CD4-positive, alpha-beta T cell (primary cell): ENCODE results near the gene MSL3B.

Experiments
- ATAC-seq: fragments of 200-7000 bp; cut with Tn5 transposase; one replicate; pipeline ENCODE4 v1.10.0; 2022; ENCODE audit warnings: mild to moderate bottlenecking; ENCODE audit not compliant: poor library complexity
- CTCF ChIA-PET: fragments of 350-600 bp; sonication (Branson Sonifier 250); formaldehyde crosslinking; loops from one replicate; lab custom pipeline; 2021; ENCODE audit warnings: antibody characterized with exemption, inconsistent platforms; lab: Charles Lee
- POLR2A ChIA-PET: fragments of 350-600 bp; sonication (Branson Sonifier 250); formaldehyde crosslinking; loops from one replicate; lab custom pipeline; 2021; ENCODE audit warnings: antibody characterized with exemption, inconsistent platforms; lab: Charles Lee
- DNase-seq, 14 experiments: peaks; one replicate each; pipeline ENCODE4 v3.0.0-alpha.2; 2013 to 2020; ENCODE audit warnings: mixed read lengths in 2 of 14
- H3K27ac ChIP-seq, 2 donors: one replicate each; pipeline versions ENCODE4 v1.5.1 to v1.7.0; 2013; ENCODE audit warnings: low read length in 2 of 2, low read depth in 1 of 2, mild to moderate bottlenecking in 1 of 2
- H3K27me3 ChIP-seq, 2 experiments: 1 replicate in 1 of 2; 2 replicates in 1 of 2; pipeline versions ENCODE4 v1.6.1 to v1.7.0; 2013; ENCODE audit warnings: low read length in 2 of 2, control low read depth in 1 of 2, mild to moderate bottlenecking in 1 of 2, moderate library complexity in 1 of 2; ENCODE audit not compliant: insufficient read depth in 2 of 2, control insufficient read depth in 1 of 2
- H3K36me3 ChIP-seq: one replicate; pipeline ENCODE4 v1.6.1; 2013; ENCODE audit warnings: low read length, control low read depth; ENCODE audit not compliant: insufficient read depth
- H3K4me1 ChIP-seq: one replicate; pipeline ENCODE4 v1.6.1; 2013; ENCODE audit warnings: low read length, control low read depth; ENCODE audit not compliant: insufficient read depth
- H3K4me3 ChIP-seq: one replicate; pipeline ENCODE4 v1.5.1; 2013; ENCODE audit warnings: mild to moderate bottlenecking, low read length, moderate library complexity
- H3K9me3 ChIP-seq, 2 experiments: 1 replicate in 1 of 2; 2 replicates in 1 of 2; pipeline versions ENCODE4 v1.6.1 to v1.7.0; 2013; ENCODE audit warnings: low read length in 2 of 2, mild to moderate bottlenecking in 2 of 2, control low read depth in 1 of 2, moderate library complexity in 1 of 2; ENCODE audit not compliant: control insufficient read depth in 1 of 2, insufficient read depth in 1 of 2
- H3K27ac Mint-ChIP-seq: one replicate; pipeline ENCODE4 v1.8.0; 2020; ENCODE audit warnings: mixed read lengths
- H3K27me3 Mint-ChIP-seq: one replicate; pipeline ENCODE4 v1.8.0; 2021; ENCODE audit warnings: mixed read lengths
- H3K36me3 Mint-ChIP-seq: one replicate; pipeline ENCODE4 v1.8.0; 2021; ENCODE audit warnings: low read depth, mixed read lengths
- H3K4me1 Mint-ChIP-seq: one replicate; pipeline ENCODE4 v1.8.0; 2021; ENCODE audit warnings: low read depth, mixed read lengths
- H3K4me3 Mint-ChIP-seq: one replicate; pipeline ENCODE4 v1.8.0; 2020; ENCODE audit warnings: mild to moderate bottlenecking, mixed read lengths
- H3K9me3 Mint-ChIP-seq: one replicate; pipeline ENCODE4 v1.8.0; 2020; ENCODE audit warnings: mixed read lengths
- CTCF ChIP-seq: fragments of 200-600 bp; IDR thresholded peaks from one replicate; pipeline ENCODE4 v1.8.0; 2022; ENCODE audit warnings: antibody characterized with exemption, mild to moderate bottlenecking
- intact Hi-C, 2 experiments: fragments of 100-400 bp; cut with DNase I in 1 of 2; cut with micrococcal nuclease in 1 of 2; formaldehyde crosslinking; loops; one replicate each; pipeline versions ENCODE4 v1.15.1 to v1.9.0; 2023 to 2025; cut with DNase I, micrococcal nuclease

Gene MSL3B

GRCh38 chr2:233854241-233854981, 13.8 kb downstream of the MSL3B start, which contains the start of gene HJURP:
Gene HJURP, minus strand, starts transcription at chr2:233854535. Its CDS starts 35 bp downstream, at chr2:233854500.
- Histone ChIP-seq H3K9me3 (no peaks in the 10 kb centered on the region), H3K4me3 (peak within 1 kb of the TSS; percentile 83), H3K36me3 (no peaks in the 10 kb centered on the region), H3K27ac (no peak within 1 kb of the TSS), H3K4me1 (peaks cover 21% of the 10 kb centered on the region), H3K27me3 (peaks cover 4 to 9% of the 10 kb centered on the region in 2 experiments)
- H3K9me3 Mint-ChIP-seq, result no peaks in the 10 kb centered on the region
- peak within 1 kb of the TSS; percentile 88 for H3K4me3 Mint-ChIP-seq
- no peaks in the 10 kb centered on the region for H3K36me3 Mint-ChIP-seq
- CTCF ChIA-PET, result interaction anchor here (0.6 kb wide), 1 partner anchor 572 kb away, joined by 3 read pairs; no protein-coding TSS in a partner anchor
- POLR2A ChIA-PET, result interaction anchor here (1.8 kb wide), 1 partner anchor 13 kb away, joined by 5 read pairs; no protein-coding TSS in a partner anchor
- DNase-seq (peak; percentile 76 to 96 (median 82)), ATAC-seq (peak; percentile 97)
- H3K4me1 Mint-ChIP-seq, result peaks cover 32% of the 10 kb centered on the region
- peak within 1 kb of the TSS; percentile 21 for H3K27ac Mint-ChIP-seq
- peaks cover 16% of the 10 kb centered on the region for H3K27me3 Mint-ChIP-seq
- no peak for TF ChIP-seq CTCF
- intact Hi-C loops, result loop anchor here (2.0 to 10.0 kb wide), 4 partner anchors 14 to 1157 kb away; partner anchors contain the start of genes GIGYF2 (in 1 of the 2) and MSL3B (in 1 of the 2)

GRCh38 chr2:233853883-233854240, 14.3 kb downstream of the MSL3B start:
- H3K27me3 ChIP-seq, result peaks cover 4 to 9% of the 10 kb centered on the region in 2 experiments
- H3K4me3 ChIP-seq, result peak overlapping the region; percentile 83
- ATAC-seq, result peak; percentile 5
- H3K9me3 Mint-ChIP-seq, result no peaks in the 10 kb centered on the region
- H3K4me1 Mint-ChIP-seq, result peaks cover 32% of the 10 kb centered on the region
- DNase-seq, result no peak
- no peaks in the 10 kb centered on the region for H3K36me3 Mint-ChIP-seq
- ChIA-PET CTCF (no interaction called here), POLR2A (interaction anchor here (1.8 kb wide), 1 partner anchor 14 kb away, joined by 5 read pairs; no protein-coding TSS in a partner anchor)
- H3K4me1 ChIP-seq, result peaks cover 21% of the 10 kb centered on the region
- H3K9me3 ChIP-seq, result no peaks in the 10 kb centered on the region
- peak overlapping the region; percentile 88 for H3K4me3 Mint-ChIP-seq
- intact Hi-C loops, result loop anchor here (2.0 to 10.0 kb wide), 4 partner anchors 15 to 1157 kb away; partner anchors contain the start of genes GIGYF2 (in 1 of the 2) and MSL3B (in 1 of the 2)
- H3K36me3 ChIP-seq, result no peaks in the 10 kb centered on the region
- peaks cover 16% of the 10 kb centered on the region for H3K27me3 Mint-ChIP-seq
- TF ChIP-seq CTCF, result no peak
- no peak overlapping the region for H3K27ac ChIP-seq
- no peak overlapping the region for H3K27ac Mint-ChIP-seq

- peaks cover 21% of the 10 kb centered on the region for H3K4me1 ChIP-seq
- no peaks in the 10 kb centered on the region for H3K9me3 Mint-ChIP-seq
- no peak for TF ChIP-seq CTCF
- no peaks in the 10 kb centered on the region for H3K36me3 Mint-ChIP-seq
- no peaks in the 10 kb centered on the region for H3K9me3 ChIP-seq
- no peak overlapping the region for H3K27ac ChIP-seq
- no peak overlapping the region for H3K27ac Mint-ChIP-seq
- ChIA-PET POLR2A (no interaction called here), CTCF (no interaction called here)
- intact Hi-C loops, result loop anchor here in 1 of 2 experiments (5.0 to 10.0 kb wide), 2 partner anchors 579 to 1156 kb away; partner anchors contain the start of gene GIGYF2
- peak overlapping the region; percentile 75 for H3K4me3 Mint-ChIP-seq
- no peak for ATAC-seq
- peaks cover 32% of the 10 kb centered on the region for H3K4me1 Mint-ChIP-seq
- peak overlapping the region; percentile 83 for H3K4me3 ChIP-seq
- H3K27me3 Mint-ChIP-seq, result peaks cover 16% of the 10 kb centered on the region
- no peaks in the 10 kb centered on the region for H3K36me3 ChIP-seq
- no peak for DNase-seq
- H3K27me3 ChIP-seq, result peaks cover 4 to 9% of the 10 kb centered on the region in 2 experiments
Measured at GRCh38 chr2:233853353-233853752, 14.8 kb downstream of the MSL3B start.
